GM18519 (cell line): ENCODE results near the gene IFT172.

Experiments used
- ATAC-seq: cut with Tn5 transposase; IDR thresholded peaks from one replicate; pipeline ENCODE4 v1.9.1; 2021; ENCODE audit warnings: mild to moderate bottlenecking, moderate library complexity; ENCODE audit not compliant: unreplicated experiment, low FRiP score

IFT172 gene

DNA sequence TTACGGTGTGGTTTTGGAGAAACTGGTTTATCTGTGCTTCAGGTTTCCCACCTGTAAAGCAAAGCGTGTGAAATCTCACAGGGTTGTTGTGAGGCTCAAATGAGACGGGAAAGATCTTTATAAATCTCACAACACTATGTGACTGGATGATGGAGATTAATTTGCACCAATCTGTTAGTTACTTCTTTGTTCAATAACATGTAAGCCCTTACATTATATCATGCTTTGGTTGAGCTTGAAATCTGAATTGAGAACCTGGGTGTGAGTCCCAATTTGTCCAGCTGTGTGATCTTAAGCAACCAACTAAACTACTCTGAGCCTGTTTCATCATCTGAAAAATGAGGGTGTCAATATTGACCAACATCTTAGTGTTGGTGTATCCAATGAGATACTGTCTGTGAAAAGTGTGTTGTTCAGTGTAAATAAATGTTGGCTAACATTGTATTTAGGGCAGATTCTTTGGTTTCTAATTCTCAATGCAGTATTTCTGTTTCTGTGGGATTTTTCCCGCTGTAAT lies 6.4 kb upstream of the IFT172 start:
- ATAC-seq = no peak

DNA sequence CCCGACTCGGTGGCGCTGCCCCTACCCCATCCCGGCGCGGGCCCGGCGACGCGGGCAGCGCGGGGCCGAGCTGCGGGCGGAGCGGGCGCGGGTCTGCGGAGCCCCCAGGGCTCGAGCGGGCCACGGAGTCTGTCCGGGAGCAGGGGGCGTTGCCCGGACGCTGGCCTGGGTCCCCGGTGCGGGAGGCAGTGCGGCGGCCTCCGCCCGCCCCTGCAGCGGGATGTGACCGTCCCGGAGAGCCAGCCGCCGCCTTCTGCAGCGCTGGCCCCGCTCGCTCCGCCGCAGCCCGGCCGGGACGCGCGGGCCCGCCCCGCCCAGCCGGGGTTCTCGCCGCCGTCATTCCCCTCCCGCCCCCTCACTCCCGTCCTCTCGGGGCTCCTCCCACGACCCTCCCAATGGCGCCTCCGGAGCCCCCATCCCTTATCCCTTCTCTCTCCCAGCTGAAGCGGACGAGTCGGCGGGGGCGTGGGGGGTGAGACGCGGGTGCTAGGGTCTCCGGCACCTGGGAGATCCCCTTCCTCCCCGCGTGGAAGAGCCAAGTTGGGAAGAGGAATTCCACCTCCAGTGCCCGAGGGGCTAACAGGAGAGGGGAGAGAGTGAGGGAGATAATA lies 5.5 kb upstream of the IFT172 start, which contains the start of gene FNDC4:
Gene FNDC4, minus strand, starts transcription at position 257 of the 611 bp plus-strand sequence. CDS start 521 bp downstream, outside the sequence.
- no peak for ATAC-seq

DNA sequence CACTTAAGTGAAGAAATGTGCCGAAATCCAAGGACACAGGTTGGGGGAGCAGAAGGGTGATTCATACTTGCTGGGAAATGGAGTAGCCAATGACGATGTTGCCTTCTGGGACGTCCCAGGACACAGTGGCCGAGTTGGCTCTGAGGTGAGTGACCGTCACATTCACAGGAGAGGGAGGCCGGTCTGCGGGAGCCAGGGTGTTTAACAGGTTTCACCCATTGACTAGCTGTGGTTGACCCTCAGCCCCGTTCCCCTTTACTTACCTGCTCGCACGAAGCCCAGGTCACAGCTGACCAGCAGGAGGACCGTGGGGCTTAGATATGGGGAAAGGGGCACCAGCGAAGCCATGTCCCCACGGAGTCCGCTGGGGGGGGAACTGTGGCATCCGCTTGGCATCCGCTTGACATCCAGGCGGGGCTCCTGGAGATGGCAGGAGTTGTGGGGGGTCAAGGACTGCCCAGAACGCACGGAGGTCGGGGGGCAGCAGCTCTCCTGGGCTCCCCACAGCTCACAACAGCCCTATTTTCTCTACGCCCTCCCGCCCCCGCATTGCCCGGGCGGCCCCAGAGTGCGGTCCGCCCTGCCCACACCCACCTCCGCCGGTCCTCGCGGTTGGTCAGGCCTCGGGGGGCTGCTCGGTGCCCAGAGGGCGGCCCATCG lies 4.9 kb upstream of the IFT172 start:
- ATAC-seq = no peak

DNA sequence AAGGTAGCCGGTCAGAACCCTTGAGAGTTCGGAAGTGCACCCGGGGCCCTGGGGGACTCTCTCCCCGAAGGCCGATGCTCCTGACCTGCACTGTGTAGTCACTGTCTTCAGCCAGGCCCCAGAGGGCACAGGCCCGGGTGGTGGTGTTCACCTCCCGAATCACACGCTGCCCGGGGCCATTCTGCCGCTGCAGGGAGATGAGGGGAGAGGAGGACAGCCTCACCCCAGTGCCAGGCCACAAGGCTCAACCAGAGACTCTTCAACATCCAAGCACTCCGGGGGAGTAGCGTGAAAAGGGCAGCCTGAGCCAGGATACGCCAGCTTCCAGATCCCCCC lies 4.4 kb upstream of the IFT172 start:
- no peak for ATAC-seq

DNA sequence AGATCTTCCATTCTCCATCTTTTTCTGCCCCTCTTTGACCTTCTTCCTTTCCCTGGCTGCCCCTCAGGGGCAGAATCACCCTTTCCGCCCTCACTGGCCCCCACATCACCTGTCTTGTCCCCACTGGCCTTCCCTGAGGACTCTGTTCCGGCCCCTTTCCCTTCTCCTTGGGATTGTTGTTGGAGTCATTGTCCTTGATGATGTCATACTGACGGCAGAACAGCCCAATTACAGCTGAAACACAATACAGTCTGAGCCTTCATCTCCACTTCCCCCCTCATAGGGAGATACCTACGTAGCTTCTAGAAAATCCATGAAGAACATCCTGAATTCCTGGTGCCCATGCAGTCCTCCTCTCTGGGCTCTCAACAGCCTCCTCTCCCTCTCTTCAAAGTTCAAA lies 3.0 kb upstream of the IFT172 start:
- ATAC-seq = no peak

DNA sequence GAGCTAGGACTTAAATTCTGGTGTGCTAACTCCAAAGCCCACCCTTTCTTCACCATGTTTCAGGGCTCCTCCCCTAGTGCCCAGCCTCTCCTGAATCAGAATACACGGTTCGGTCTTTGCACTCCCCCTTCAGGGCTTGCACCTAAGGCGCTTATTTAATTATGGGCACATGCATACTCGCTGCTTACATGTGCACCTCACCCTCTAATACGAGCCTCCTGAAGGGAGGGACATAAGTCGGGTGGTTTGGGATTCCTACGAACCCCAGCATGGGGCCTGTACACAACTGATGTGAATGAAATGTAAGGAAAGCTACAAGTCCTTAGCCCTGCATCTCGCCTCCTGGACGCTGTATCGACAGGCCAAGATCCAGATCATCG lies 435 bp downstream of the IFT172 start:
- ATAC-seq = no peak

DNA sequence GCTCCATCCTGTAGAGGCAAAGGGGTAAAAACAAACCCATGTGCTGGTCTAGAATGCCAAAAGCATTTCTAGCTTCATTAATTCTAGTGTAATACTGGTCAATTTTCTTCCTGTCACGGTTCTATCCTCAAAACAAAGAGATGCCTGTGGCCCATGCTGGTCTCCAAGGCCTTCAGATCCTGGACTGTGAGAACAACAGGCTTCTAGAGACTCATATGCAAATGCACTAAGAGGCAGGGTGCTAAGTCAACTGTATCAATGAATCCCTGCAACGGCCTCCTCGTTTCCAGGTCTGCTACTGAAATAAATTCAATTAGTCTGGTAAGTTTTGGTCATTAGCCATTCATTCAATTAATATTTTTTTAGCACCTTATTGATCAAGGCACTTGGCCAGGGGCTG lies 4.0 kb downstream of the IFT172 start:
- no peak for ATAC-seq

DNA sequence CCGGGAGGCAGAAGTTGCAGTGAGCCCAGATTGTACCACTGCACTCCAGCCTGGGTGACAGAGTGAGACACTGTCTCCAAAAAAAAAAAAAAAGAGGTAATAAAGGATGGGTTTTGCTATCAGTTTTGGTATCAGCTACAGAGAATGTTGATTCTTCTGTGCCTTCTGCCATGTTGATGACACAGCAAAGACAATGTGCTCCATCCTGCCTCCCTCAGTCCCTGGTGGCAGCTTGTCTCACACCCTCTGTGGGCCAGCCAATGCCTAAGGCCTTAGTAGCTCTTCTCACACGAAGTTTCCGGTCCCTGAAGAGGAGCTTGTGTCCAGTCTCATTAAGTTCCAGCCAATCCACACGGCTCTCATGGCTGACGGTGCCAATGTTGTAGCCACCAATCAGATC lies 17.6 kb downstream of the IFT172 start:
- no peak for ATAC-seq

DNA sequence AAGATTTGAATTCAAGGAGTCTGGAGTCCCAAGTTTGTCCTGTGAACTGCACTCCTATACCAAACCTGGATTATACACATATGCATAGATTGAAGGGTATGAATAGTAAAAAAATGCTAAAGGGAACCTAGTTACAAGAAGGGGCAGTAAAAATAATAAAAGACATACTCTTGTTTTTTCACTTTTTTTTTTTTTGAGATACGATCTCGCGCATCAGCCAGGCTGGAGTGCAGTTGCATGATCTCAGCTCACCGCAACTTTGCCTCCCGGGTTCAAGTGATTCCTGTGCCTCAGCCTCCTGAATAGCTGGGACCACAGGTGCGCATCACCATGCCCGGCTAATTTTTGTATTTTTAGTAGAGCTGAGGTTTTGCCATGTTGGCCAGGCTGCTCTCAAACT lies 25.1 kb downstream of the IFT172 start:
- no peak for ATAC-seq

DNA sequence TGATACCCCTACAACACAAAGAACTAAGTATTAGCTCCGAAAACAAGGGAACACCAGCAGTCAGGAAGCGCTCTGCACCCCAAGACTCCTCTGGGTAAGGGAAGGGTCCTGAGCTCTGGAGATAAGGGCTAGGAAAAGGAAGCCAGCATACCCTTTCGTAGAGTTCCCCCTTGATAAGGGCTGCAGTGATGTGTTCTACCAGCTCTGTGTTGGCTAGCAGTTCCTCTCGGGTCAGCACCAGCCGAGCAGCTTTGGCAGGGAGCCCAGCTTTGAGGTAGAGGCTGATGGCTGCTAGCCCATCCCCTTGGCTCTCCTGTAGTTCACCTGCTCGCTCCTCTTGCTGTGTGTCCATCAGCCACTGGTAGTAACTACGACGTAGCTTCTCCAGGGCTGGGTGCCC lies 28.4 kb downstream of the IFT172 start:
- no peak for ATAC-seq

DNA sequence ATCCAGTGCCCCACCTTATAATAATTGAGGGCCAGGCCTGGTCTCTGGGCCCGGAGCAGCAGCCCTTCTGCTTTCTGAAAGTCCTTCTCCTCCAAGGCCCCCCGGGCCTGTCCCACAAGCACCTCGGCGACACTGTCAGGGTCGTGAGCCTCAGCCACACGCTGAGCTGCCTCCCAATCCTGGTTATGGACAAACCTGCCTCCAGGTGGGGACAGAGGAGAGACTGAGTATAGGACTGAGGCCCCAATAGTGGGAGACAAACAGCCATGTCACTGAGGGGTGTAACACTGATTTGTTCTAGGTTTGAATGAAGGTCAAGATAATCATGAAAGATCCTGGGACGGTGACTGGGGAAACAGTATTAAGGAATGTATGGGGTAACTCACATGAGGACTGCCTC lies 35.6 kb downstream of the IFT172 start:
- no peak for ATAC-seq

DNA sequence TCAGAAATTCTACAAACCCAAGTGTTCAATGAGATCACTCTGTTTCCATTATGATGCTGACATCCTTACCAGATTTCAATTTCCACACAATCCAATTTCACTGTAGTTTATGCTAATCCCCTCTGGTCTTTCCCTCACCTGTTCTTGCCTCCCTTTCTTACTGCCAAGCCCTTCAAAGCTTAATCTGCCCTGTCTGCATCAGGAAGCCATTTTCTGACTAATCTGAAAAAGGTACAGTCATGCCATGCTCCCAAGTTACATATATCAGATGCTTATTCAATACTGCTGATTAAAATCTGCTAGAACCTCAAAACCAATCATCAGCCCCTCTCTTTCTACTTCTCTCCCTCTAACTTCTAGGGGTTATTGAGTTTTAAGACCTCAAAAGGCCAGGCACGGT lies 38.4 kb downstream of the IFT172 start:
- ATAC-seq = no peak

DNA sequence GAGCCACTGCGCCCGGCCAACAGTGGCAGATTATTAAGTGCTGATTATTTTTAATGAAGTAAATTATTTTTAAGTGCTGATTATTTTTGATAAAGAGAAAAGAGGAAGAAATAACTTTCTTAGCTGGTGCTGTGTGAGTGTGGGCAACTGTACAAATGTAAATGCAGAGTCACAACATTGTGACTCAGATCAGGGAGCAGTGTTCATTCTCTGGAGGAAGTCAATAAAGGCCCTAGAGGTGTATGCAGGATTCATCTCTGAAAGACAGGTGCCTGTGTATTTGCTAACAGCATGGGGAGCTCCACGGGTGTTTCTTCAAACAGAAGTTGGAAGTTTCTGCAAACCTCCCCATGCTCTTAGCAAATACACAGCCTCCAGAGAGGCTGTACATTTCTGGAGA lies 41.2 kb downstream of the IFT172 start:
- ATAC-seq = no peak

DNA sequence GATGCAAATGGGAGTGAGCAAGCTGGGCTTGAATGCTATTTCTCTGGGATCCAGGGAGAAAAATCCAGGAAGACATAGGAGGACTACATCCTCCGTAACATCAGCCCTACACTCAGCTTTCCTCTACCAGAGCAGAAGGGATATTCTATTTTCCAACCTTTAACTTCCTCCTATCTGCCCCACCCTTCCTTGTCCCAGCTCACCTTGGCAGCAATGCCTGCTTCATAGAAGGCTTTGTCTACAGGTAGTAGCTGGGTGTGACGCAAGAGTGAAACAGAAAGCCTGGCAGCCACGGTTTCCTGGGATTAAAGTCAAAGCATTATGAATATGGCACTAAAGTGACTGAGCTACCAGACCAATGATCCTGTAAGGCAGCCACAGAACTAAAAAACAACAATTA lies 43.5 kb downstream of the IFT172 start:
- no peak for ATAC-seq

DNA sequence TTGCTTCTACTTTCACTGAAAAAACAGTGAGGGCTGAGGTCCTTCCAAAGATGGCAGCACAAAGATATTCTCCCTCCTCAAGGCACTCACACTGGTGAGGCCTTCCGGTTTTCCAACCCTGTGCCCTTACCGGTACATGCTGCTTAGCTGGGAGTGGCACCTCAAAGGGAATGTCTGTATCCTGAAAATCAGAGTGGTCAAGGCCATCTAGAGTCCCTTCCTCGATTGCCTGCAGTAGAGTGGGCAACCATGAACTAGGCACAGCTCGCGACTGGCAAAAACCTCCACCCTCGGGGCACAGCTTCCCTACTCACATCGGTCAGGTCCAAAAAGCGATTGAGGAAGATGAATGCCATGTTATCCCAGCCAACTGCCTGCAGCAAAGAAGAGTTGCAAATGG lies 43.9 kb downstream of the IFT172 start:
- no peak for ATAC-seq

DNA sequence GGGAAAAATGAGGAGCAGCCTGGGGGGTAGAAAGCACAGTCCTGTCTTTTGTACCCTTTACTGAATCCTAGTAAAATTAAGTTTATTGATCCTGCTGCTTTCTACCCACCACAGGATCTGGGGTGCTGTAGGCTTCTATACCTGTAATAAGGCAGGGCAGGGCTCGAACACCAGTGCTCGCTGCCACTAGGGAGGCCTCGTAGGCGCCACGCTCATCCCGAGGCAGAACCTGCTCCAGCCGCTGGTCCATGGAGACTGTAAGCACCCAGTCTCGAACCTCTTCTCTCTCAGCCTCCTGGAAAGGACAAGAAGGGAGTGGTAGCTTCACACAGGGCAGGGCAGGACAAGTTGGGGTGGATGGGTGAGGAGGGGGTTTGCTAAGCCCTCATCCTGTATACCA lies 44.4 kb downstream of the IFT172 start:
- ATAC-seq = no peak

DNA sequence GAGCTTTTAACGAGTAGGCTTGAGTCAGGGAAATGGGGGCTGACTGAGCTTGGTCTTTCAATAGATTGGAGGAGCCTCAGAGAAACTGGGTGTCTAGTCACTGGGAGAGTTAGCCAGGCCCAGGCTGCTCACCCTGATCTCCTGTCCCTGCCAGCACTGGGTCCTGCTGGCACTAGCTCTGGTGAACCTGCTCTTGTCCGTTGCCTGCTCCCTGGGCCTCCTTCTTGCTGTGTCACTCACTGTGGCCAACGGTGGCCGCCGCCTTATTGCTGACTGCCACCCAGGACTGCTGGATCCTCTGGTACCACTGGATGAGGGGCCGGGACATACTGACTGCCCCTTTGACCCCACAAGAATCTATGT lies 46.6 kb downstream of the IFT172 start:
- no peak for ATAC-seq

DNA sequence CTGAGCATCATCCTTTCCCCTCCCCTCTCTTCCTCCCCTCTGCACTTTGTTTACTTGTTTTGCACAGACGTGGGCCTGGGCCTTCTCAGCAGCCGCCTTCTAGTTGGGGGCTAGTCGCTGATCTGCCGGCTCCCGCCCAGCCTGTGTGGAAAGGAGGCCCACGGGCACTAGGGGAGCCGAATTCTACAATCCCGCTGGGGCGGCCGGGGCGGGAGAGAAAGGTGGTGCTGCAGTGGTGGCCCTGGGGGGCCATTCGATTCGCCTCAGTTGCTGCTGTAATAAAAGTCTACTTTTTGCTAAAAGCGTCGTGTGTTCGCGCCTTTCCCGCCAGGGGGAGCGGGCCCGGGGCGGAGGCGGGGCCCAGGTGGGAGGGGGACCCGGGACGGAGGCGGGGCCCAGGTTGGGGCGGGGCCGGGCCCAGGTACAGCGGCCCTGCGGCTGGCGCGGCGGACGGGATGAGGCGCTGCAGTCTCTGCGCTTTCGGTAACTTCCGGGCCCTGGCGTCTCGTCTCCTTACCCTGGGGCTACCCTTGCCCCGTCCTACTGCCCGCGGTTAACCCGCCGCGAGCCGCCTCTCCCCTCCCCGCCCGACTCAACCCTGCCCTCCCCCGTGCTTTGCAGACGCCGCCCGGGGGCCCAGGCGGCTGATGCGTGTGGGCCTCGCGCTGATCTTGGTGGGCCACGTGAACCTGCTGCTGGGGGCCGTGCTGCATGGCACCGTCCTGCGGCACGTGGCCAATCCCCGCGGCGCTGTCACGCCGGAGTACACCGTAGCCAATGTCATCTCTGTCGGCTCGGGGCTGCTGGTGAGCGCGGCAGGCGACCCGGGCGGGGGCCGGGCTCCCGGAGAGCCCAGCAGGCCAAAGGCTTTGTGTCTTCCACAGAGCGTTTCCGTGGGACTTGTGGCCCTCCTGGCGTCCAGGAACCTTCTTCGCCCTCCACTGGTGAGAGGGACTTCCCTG lies 47.3 kb downstream of the IFT172 start, which contains the start of gene KRTCAP3:
Gene KRTCAP3, plus strand, starts transcription at position 424 of the 962 bp plus-strand sequence. Its CDS starts 32 bp downstream, at position 456.
- ATAC-seq = no peak

DNA sequence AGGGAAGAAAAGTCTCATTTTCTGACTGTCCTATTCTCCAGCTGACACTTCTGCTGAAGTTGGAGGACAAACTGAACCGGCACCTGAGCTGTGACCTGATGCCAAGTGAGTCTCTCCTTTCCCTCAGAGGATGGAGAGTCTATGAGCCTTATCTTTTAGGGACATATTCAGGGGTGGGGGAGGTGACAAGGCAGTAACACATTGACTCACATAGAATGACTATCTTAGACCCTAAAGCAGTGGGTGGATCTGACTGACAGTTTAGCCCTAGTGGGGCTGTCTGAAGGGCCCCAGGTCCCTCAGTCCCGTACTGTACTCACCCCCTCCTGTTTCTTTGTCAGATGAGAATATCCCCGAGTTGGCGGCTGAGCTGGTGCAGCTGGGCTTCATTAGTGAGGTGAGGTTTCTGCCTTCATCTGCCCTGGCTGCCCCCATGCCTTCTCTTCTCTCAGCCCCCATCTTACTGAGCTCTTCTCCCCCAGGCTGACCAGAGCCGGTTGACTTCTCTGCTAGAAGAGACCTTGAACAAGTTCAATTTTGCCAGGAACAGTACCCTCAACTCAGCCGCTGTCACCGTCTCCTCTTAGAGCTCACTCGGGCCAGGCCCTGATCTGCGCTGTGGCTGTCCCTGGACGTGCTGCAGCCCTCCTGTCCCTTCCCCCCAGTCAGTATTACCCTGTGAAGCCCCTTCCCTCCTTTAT lies 48.2 kb downstream of the IFT172 start:
- no peak for ATAC-seq

DNA sequence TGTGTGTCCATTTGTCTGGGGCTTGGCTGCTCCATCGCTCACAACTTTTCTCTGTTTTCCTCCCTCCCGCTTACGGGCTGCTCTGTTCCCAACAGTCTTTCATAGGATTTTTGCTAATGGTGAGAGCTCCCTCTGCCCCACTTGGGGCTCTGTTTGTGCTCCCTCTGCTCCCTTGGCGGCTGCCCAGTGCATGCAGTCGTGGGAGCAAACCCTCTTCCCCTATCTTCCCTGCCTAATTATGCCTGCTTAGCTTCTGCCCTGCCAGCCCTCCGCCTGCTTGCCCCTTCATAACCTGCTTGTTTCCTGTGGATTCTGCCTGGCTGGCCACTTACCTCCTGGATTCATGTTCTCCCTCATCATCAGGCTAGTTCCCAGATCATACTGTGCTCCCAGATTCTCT lies 53.9 kb downstream of the IFT172 start:
- no peak for ATAC-seq

DNA sequence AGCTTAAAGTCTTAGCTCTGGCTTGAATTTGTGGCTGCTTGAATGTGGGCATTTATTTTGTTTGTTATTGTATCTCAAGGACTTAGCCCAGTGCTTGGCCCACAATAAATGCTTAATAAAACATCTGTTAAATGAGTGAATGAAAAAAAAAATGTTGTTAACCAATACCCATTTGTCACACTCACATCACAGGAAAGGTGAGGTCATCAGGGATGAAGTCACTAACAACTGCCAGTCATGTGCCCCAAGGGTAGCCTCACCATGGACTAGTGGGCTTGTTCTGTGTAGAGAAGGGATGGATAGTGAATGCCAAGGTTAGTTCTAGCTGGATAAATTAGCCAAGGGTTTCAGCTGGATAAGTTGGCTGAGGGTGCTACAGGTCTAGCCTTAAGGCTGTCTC lies 58.1 kb downstream of the IFT172 start:
- ATAC-seq = no peak
